Measurements from ENCODE around the gene SLC7A7. TPM values are rescaled to one million over a fixed set of nuclear protein-coding genes. Genes with fewer than 3 reads are reported as not detected.
"Not testable (repeated sequence)": the region's sequence is repeated elsewhere in the genome, so short reads cannot be mapped to it uniquely, and the experiment has no call there.

SLC7A7 gene
- total and polyA plus RNA-seq, 10 donors: 34.2 to 165 (median 85.8) TPM

DNA sequence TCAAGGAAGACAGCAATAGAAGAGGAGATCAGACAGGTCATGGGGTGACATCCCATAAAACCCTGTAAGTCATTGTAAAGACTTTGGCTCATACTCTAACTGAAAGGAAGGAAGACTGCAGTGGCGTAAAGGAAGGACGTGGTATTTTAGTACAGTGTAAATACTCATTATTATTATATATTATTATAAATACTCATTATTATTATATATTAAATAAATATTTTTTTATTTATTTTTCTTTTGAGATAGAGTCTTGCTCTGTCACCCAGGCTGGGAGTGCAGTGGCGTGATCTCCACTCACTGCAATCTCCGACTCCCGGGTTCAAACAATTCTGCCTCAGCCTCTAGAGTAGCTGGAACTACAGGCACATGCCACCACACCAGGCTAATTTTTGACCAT, 41.2 kb upstream of the SLC7A7 start:
- peaks cover 0 to 30% (median 0%) of the 10 kb centered on the region in 7 donors for H3K27me3 ChIP-seq (replicated peaks in 1 of 7)
- WGBS, 5 donors: 85 to 90% (median 88%) methylated on average over 5 of the region's 5 CpGs
- no peak for DNase-seq
- H3K27ac ChIP-seq: no peak overlapping the region
- H3K4me3 ChIP-seq: no peak overlapping the region
- TF ChIP-seq POLR2A (IDR thresholded peaks at IDR 0.05) (no peak), POLR2AphosphoS5 (IDR thresholded peaks at IDR 0.05) (no peak), CTCF (IDR thresholded peaks at IDR 0.05 in 8 of 11, conservative IDR thresholded peaks at IDR 0.05 in 3 of 11) (no peak)
- H3K36me3 ChIP-seq: no peaks in the 10 kb centered on the region
- peaks cover 0 to 4% (median 0%) of the 10 kb centered on the region in 8 donors for H3K9me3 ChIP-seq
- intact Hi-C loops (cut with DNase I; ENCODE audit: low total_unique reads): loop anchor here (10.0 kb wide), 2 partner anchors 82 to 282 kb away; no protein-coding TSS in a partner anchor
- peaks cover 8 to 36% (median 17%) of the 10 kb centered on the region in 6 donors for H3K4me1 ChIP-seq

DNA sequence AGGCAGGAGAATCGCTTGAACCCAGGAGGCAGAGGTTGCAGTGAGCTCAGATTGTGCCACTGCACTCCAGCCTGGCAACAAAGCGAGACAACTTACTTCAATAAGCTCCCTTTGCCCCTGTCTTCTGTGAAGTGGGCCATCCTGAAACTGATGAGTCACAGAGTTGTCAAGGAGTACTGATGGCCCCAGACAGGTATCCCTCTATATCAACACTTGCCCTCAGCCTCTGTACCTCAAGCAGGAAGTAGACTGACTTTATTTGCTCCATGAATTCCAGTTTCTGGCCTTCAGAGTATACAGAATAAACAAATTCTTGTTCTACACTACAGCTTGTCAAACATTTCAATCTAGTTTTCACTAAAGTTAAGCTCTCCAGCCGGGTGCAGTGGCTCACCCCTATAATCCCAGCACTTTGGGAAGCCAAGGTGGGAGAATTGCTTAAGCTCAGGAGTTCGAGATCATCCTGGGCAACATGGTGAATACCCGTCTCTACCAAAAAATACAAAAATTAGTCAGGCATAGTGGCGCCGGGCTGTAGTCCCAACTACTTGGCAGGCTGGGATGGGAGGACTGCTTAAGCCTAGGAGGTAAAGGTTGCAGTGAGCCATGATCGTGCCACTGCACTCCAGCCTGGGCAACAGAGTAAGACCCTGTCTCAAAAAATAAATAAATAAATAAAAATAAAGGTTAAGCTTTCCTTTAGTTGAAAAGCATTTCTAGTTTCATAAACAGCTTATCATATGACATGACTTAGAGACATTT, 39.9 kb upstream of the SLC7A7 start:
- no peaks in the 10 kb centered on the region for H3K36me3 ChIP-seq
- DNase-seq: no peak
- 86 to 96% (median 92%) methylated on average over 8 of the region's 8 CpGs for WGBS, 5 donors
- TF ChIP-seq POLR2AphosphoS5 (IDR thresholded peaks at IDR 0.05) (no peak), CTCF (IDR thresholded peaks at IDR 0.05 in 8 of 11, conservative IDR thresholded peaks at IDR 0.05 in 3 of 11) (no peak), POLR2A (IDR thresholded peaks at IDR 0.05) (no peak)
- intact Hi-C loops (cut with DNase I; ENCODE audit: low total_unique reads): loop anchor here (10.0 kb wide), 2 partner anchors 80 to 280 kb away; no protein-coding TSS in a partner anchor
- H3K9me3 ChIP-seq: peaks cover 0 to 4% (median 0%) of the 10 kb centered on the region in 8 donors
- peaks cover 11 to 48% (median 26%) of the 10 kb centered on the region in 6 donors for H3K4me1 ChIP-seq
- no peak overlapping the region for H3K4me3 ChIP-seq
- H3K27ac ChIP-seq: no peak overlapping the region
- peaks cover 0 to 30% (median 0%) of the 10 kb centered on the region in 7 donors for H3K27me3 ChIP-seq (replicated peaks in 1 of 7)

DNA sequence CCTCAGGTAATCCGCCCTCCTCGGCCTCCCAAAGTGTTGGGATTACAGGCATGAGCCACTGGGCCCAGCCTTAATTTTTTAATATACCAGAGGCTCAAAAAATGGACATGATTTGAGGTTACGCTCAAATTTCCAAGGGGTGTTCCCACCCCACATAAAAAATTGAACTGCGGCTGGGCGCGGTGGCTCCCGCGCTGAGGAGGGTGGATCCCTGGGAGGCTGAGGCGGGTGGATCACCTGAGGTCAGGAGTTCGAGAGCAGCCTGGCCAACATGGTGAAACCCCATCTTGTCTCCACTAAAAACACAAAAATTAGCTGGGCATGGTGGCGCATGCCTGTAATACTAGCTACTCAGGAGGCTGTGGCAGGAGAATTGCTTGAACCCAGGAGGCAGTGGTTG, 39.1 kb upstream of the SLC7A7 start:
- intact Hi-C loops (cut with DNase I; ENCODE audit: low total_unique reads): loop anchor here (10.0 kb wide), 2 partner anchors 79 to 279 kb away; no protein-coding TSS in a partner anchor
- WGBS, 5 donors: 95 to 99% (median 96%) methylated on average over 11 of the region's 11 CpGs
- peaks cover 0 to 25% (median 0%) of the 10 kb centered on the region in 7 donors for H3K27me3 ChIP-seq (replicated peaks in 1 of 7)

DNA sequence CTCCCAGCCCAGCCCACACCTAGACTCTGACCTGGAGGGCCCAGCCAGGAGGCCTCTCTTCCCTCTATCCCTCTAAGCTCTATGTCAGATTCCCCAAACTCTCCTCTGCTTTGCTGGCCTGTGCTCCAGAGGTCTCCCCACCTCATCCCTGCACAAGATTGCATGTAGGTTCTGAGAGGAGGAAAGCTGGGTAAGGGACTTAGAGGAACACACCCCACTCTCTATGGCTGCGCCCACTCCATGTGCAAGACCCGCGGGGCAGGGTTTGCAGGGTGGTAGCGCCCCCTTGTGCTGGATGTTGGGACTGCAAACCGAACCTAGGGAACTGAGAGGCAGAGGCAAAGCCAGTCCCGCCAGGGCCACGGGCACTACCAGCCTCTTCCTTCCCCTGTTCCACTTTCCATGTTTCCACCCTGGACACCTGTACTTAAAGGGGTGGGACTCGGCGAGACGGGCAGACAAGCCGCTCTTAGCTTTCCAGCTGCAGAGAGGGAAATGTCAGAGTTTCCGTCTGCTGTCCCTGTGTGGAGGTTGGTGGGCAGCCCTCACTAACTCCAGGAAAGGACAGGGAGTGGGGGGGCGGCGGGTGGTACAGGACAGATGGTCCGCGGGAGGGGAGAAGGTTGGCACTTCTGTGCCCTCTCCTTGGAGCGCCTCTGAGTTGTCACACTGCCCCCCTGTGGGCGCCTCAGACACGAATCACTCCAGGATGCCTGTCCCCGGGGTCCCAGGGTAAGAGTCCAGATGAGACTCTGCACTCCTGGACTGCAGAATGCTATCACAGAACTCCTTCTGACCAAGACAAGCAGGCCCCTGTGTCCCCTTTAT, 37.9 kb upstream of the SLC7A7 start:
- intact Hi-C loops (cut with DNase I; ENCODE audit: low total_unique reads): loop anchor here (2.0 to 10.0 kb wide), 3 partner anchors 30 to 278 kb away; no protein-coding TSS in a partner anchor
- Histone ChIP-seq H3K9me3 (peaks cover 0 to 4% (median 0%) of the 10 kb centered on the region in 8 donors), H3K4me3 (peak overlapping the region; percentile 12 to 68 (median 24)), H3K36me3 (no peaks in the 10 kb centered on the region), H3K27ac (peak overlapping the region in 6 of 8 donors; percentile 60 to 83 (median 74)), H3K4me1 (peaks cover 18 to 56% (median 39%) of the 10 kb centered on the region in 6 donors), H3K27me3 (replicated peaks in 1 of 7) (peaks cover 0 to 16% (median 0%) of the 10 kb centered on the region in 7 donors)
- WGBS, 5 donors: 1 to 2% (median 1%) methylated on average over 15 to 20 of the region's 20 CpGs
- DNase-seq: peak; percentile 96
- TF ChIP-seq CTCF (IDR thresholded peaks at IDR 0.05 in 8 of 11, conservative IDR thresholded peaks at IDR 0.05 in 3 of 11) (peak; percentile 91 to 99 (median 97)), POLR2A (IDR thresholded peaks at IDR 0.05) (no peak), POLR2AphosphoS5 (IDR thresholded peaks at IDR 0.05) (peak; percentile 56 to 71 (median 65))

More for the DNA sequence above, 39.1 kb upstream of the SLC7A7 start:
- DNase-seq, H3K4me3 ChIP-seq, H3K27ac ChIP-seq, H3K36me3 ChIP-seq, H3K9me3 ChIP-seq: not testable (repeated sequence)
- H3K4me1 ChIP-seq: peaks cover 15 to 56% (median 29%) of the 10 kb centered on the region in 6 donors

Data from spleen (tissue), 11 donors.